ENCODE measurements around the gene CHMP4B. TPM values are rescaled to one million over a fixed set of nuclear protein-coding genes. Genes with fewer than 3 reads are reported as not detected.

Gene CHMP4B
- polyA plus RNA-seq, 1 of the 3 experiments (the other 2 are of a cell fraction): 123 TPM

GRCh38 chr20:33880396-33880795 is 69.2 kb downstream of the CHMP4B start:
- H3K4me1 ChIP-seq (ENCODE audit: control insufficient read depth in 1 of 2, insufficient read depth in 2 of 2, low read depth in 1 of 2, low read length in 1 of 2): no peaks in the 10 kb centered on the region
- H4K20me1 ChIP-seq (ENCODE audit: insufficient read depth): no peaks in the 10 kb centered on the region
- H3K27me3 ChIP-seq (ENCODE audit: insufficient read depth): no peaks in the 10 kb centered on the region
- ChIA-PET CTCF (no interaction called here), POLR2A (no interaction called here)
- DNase-seq: no peak
- TF ChIP-seq NRF1 (IDR thresholded peaks at IDR 0.05; ENCODE audit: low read depth, low read length): no peak
- no peak for TF ChIP-seq FOXJ3 (CRISPR knock-in tag; IDR thresholded peaks at IDR 0.05)
- no peak for TF ChIP-seq EZH2phosphoT487 (IDR thresholded peaks at IDR 0.05; ENCODE audit: borderline replicate concordance, low read depth)
- TF ChIP-seq ZBTB33 (IDR thresholded peaks at IDR 0.05; ENCODE audit: borderline replicate concordance, low read depth): no peak
- no peak for TF ChIP-seq CHD2 (IDR thresholded peaks at IDR 0.05; ENCODE audit: low read length, partially characterized antibody)
- TF ChIP-seq NFIC (IDR thresholded peaks at IDR 0.05; ENCODE audit: borderline replicate concordance): no peak
- no peak for TF ChIP-seq RFX5 (IDR thresholded peaks at IDR 0.05; ENCODE audit: low read length)
- TF ChIP-seq ELF1 (IDR thresholded peaks at IDR 0.05): no peak
- no peak for TF ChIP-seq RXRA (IDR thresholded peaks at IDR 0.05; ENCODE audit: borderline replicate concordance, low read depth)
- 64% methylated on average over 4 of the region's 4 CpGs for WGBS (ENCODE audit: low lambda C conversion rate)
- no peak overlapping the region for H3K4me2 ChIP-seq
- peaks cover 3% of the 10 kb centered on the region; the same call in 1 of the 2 replicates for H3K9me3 ChIP-seq
- no peaks in the 10 kb centered on the region for H3K36me3 ChIP-seq (replicated peaks in 1 of 2; ENCODE audit: control insufficient read depth in 1 of 2, insufficient read depth in 2 of 2, low read length in 1 of 2)
- no peak overlapping the region for H2AFZ ChIP-seq (ENCODE audit: low read depth)
- H3K79me2 ChIP-seq (ENCODE audit: insufficient read depth): no peaks in the 10 kb centered on the region
- H3K4me3 ChIP-seq (ENCODE audit: low read depth in 2 of 2, low read length in 1 of 2): no peak overlapping the region
- H3K27ac ChIP-seq (ENCODE audit: low read depth in 2 of 2, low read length in 1 of 2): no peak overlapping the region
- no peaks in the 10 kb centered on the region for H3K9me2 ChIP-seq
- H3F3A ChIP-seq (replicated peaks; ENCODE audit: insufficient read depth): no peaks in the 10 kb centered on the region
- no peak overlapping the region for H3K9ac ChIP-seq

- H3F3A ChIP-seq (replicated peaks; ENCODE audit: insufficient read depth): no peaks in the 10 kb centered on the region
- H3K9me2 ChIP-seq: no peaks in the 10 kb centered on the region
- H3K27ac ChIP-seq (ENCODE audit: low read depth in 2 of 2, low read length in 1 of 2): no peak overlapping the region
- ChIA-PET POLR2A (no interaction called here), CTCF (no interaction called here)
- H3K79me2 ChIP-seq (ENCODE audit: insufficient read depth): no peaks in the 10 kb centered on the region
- H3K4me2 ChIP-seq: no peak overlapping the region
- H3K36me3 ChIP-seq (replicated peaks in 1 of 2; ENCODE audit: control insufficient read depth in 1 of 2, insufficient read depth in 2 of 2, low read length in 1 of 2): no peaks in the 10 kb centered on the region
- no peaks in the 10 kb centered on the region for H3K27me3 ChIP-seq (ENCODE audit: insufficient read depth)
- no peak for TF ChIP-seq TEAD4 (IDR thresholded peaks at IDR 0.05; ENCODE audit: borderline replicate concordance, insufficient read depth)
- no peak for TF ChIP-seq SMC3 (IDR thresholded peaks at IDR 0.05; ENCODE audit: low read depth, low read length)
- no peak overlapping the region for H3K9ac ChIP-seq
- H3K4me1 ChIP-seq (ENCODE audit: control insufficient read depth in 1 of 2, insufficient read depth in 2 of 2, low read depth in 1 of 2, low read length in 1 of 2): no peaks in the 10 kb centered on the region
- peaks cover 3% of the 10 kb centered on the region; the same call in 1 of the 2 replicates for H3K9me3 ChIP-seq
- DNase-seq: no peak
- H4K20me1 ChIP-seq (ENCODE audit: insufficient read depth): no peaks in the 10 kb centered on the region
- H3K4me3 ChIP-seq (ENCODE audit: low read depth in 2 of 2, low read length in 1 of 2): no peak overlapping the region
- no peak overlapping the region for H2AFZ ChIP-seq (ENCODE audit: low read depth)
- WGBS (ENCODE audit: low lambda C conversion rate): 78% methylated on average over 3 of the region's 6 CpGs
Measured at GRCh38 chr20:33881989-33882388, 70.8 kb downstream of the CHMP4B start.

GRCh38 chr20:33882481-33882880 is 71.3 kb downstream of the CHMP4B start:
- POLR2A ChIA-PET: no interaction called here
- WGBS (ENCODE audit: low lambda C conversion rate): 58% methylated on average over 10 of the region's 10 CpGs
- TF ChIP-seq TAF1 (IDR thresholded peaks at IDR 0.05; ENCODE audit: borderline replicate concordance, low read depth, low read length) (no peak), EZH2phosphoT487 (IDR thresholded peaks at IDR 0.05; ENCODE audit: borderline replicate concordance, low read depth) (no peak), GATA2 (CRISPR knock-in tag; IDR thresholded peaks at IDR 0.05) (no peak), GABPA (IDR thresholded peaks at IDR 0.05; ENCODE audit: low read depth) (no peak), IRF3 (IDR thresholded peaks at IDR 0.05; ENCODE audit: low read depth, low read length) (no peak), NRF1 (IDR thresholded peaks at IDR 0.05; ENCODE audit: low read depth, low read length) (no peak), MAX (IDR thresholded peaks at IDR 0.05; ENCODE audit: low read depth) (no peak), MEF2A (IDR thresholded peaks at IDR 0.05; ENCODE audit: borderline replicate concordance, low read depth) (no peak), RAD21 (IDR thresholded peaks at IDR 0.05; ENCODE audit: low read length) (no peak), MXI1 (IDR thresholded peaks at IDR 0.05; ENCODE audit: low read depth, low read length) (no peak)

More at GRCh38 chr20:33882481-33882880, 71.3 kb downstream of the CHMP4B start:
- no peak for DNase-seq
- no peaks in the 10 kb centered on the region for H3F3A ChIP-seq (replicated peaks; ENCODE audit: insufficient read depth)
- H3K9ac ChIP-seq: no peak overlapping the region
- H3K9me3 ChIP-seq: peaks cover 3% of the 10 kb centered on the region; the same call in 1 of the 2 replicates
- CTCF ChIA-PET: interaction anchor here (0.6 to 0.9 kb wide), 2 partner anchors 19 to 70 kb away, joined by 3 read pairs; no protein-coding TSS in a partner anchor
- H2AFZ ChIP-seq (ENCODE audit: low read depth): no peak overlapping the region
- H3K4me1 ChIP-seq (ENCODE audit: control insufficient read depth in 1 of 2, insufficient read depth in 2 of 2, low read depth in 1 of 2, low read length in 1 of 2): no peaks in the 10 kb centered on the region
- H3K4me3 ChIP-seq (ENCODE audit: low read depth in 2 of 2, low read length in 1 of 2): no peak overlapping the region
- H3K36me3 ChIP-seq (replicated peaks in 1 of 2; ENCODE audit: control insufficient read depth in 1 of 2, insufficient read depth in 2 of 2, low read length in 1 of 2): no peaks in the 10 kb centered on the region
- H3K4me2 ChIP-seq: no peak overlapping the region
- no peaks in the 10 kb centered on the region for H4K20me1 ChIP-seq (ENCODE audit: insufficient read depth)
- H3K27me3 ChIP-seq (ENCODE audit: insufficient read depth): no peaks in the 10 kb centered on the region
- H3K79me2 ChIP-seq (ENCODE audit: insufficient read depth): no peaks in the 10 kb centered on the region
- H3K9me2 ChIP-seq: no peaks in the 10 kb centered on the region
- H3K27ac ChIP-seq (ENCODE audit: low read depth in 2 of 2, low read length in 1 of 2): no peak overlapping the region

Measured in SK-N-SH (cell line).